IMR-90 (cell line): ENCODE measurements around the gene ATP1B3. TPM values are rescaled to one million over a fixed set of nuclear protein-coding genes. Genes with fewer than 3 reads are reported as not detected.

ENCODE experiments used
- ATAC-seq: fragments of 200-7000 bp; cut with Tn5 transposase; 2 replicates; pipeline ENCODE4 v1.9.1; 2020; ENCODE audit warnings: low read depth, mild to moderate bottlenecking, moderate library complexity
- BruUV-seq: library from RNA; stranded (reverse); fragments of 400-500 nt; replicated peaks from 2 replicates; lab custom pipeline; 2021; lab: Mats Ljungman, UMichigan
- CTCF ChIA-PET: fragments of 300-600 bp; formaldehyde crosslinking; extraction: SDS; loops from one replicate; lab custom pipeline; 2021; ENCODE audit warnings: antibody characterized with exemption; lab: Yijun Ruan, JAX
- POLR2A ChIA-PET: fragments of 300-600 bp; sonication (Branson Sonifier 250); formaldehyde crosslinking; loops from one replicate; lab custom pipeline; 2022; ENCODE audit warnings: antibody characterized with exemption; ENCODE audit not compliant: unreplicated experiment; lab: Charles Lee
- DNase-seq: peaks from one replicate; pipeline ENCODE4 v3.0.0; 2013
- H2AFZ ChIP-seq: replicated peaks from 2 replicates; pipeline ENCODE3; 2013; ENCODE audit warnings: low read length, mild to moderate bottlenecking; ENCODE audit not compliant: poor library complexity
- H2AK5ac ChIP-seq: 2 replicates; pipeline ENCODE4 v1.6.1; 2013; ENCODE audit warnings: low read depth, low read length, inconsistent platforms
- H2AK9ac ChIP-seq: replicated peaks from 2 replicates; pipeline ENCODE3; 2013; ENCODE audit warnings: mild to moderate bottlenecking, low read depth, low read length, moderate library complexity; ENCODE audit not compliant: poor library complexity
- H2BK120ac ChIP-seq: 2 replicates; pipeline ENCODE4 v1.6.1; 2013; ENCODE audit warnings: low read depth, low read length, inconsistent platforms
- H2BK15ac ChIP-seq: 3 replicates; pipeline ENCODE4 v1.6.1; 2013; ENCODE audit warnings: low read depth, low read length, inconsistent platforms
- H2BK20ac ChIP-seq: 2 replicates; pipeline ENCODE4 v1.6.1; 2013; ENCODE audit warnings: low read depth, mild to moderate bottlenecking, inconsistent platforms, low read length, moderate library complexity
- H2BK5ac ChIP-seq: 2 replicates; pipeline ENCODE4 v1.6.1; 2013; ENCODE audit warnings: mild to moderate bottlenecking, low read depth, low read length, inconsistent platforms; ENCODE audit not compliant: poor library complexity, severe bottlenecking
- H3K14ac ChIP-seq: replicated peaks from 2 replicates; pipeline ENCODE4 v1.6.1; 2013; ENCODE audit warnings: low read depth, low read length, inconsistent platforms
- H3K18ac ChIP-seq: 2 replicates; pipeline ENCODE4 v1.6.1; 2013; ENCODE audit warnings: low read depth, low read length, control low read depth
- H3K23ac ChIP-seq: 2 replicates; pipeline ENCODE4 v1.6.1; 2013; ENCODE audit warnings: low read depth, low read length, inconsistent platforms
- H3K27ac ChIP-seq: 2 replicates; pipeline ENCODE4 v1.5.1; 2013; ENCODE audit warnings: mild to moderate bottlenecking, control low read depth, low read length; ENCODE audit not compliant: insufficient read depth
- H3K27me3 ChIP-seq: 2 replicates; pipeline ENCODE4 v1.6.1; 2013; ENCODE audit warnings: low read length; ENCODE audit not compliant: control insufficient read depth, insufficient read depth
- H3K36me3 ChIP-seq: 2 replicates; pipeline ENCODE4 v1.6.1; 2013; ENCODE audit warnings: low read length, mixed read lengths; ENCODE audit not compliant: control insufficient read depth, insufficient read depth
- H3K4ac ChIP-seq: 2 replicates; pipeline ENCODE4 v1.6.1; 2013; ENCODE audit warnings: low read depth, low read length, inconsistent platforms
- H3K4me1 ChIP-seq: 2 replicates; pipeline ENCODE4 v1.6.1; 2013; ENCODE audit warnings: low read length, mixed read lengths; ENCODE audit not compliant: control insufficient read depth, insufficient read depth
- H3K4me2 ChIP-seq: 2 replicates; pipeline ENCODE4 v1.6.1; 2013; ENCODE audit warnings: low read depth, mild to moderate bottlenecking, control low read depth, low read length, moderate library complexity
- H3K4me3 ChIP-seq: 2 replicates; pipeline ENCODE4 v1.5.1; 2013; ENCODE audit warnings: low read depth, mild to moderate bottlenecking, control low read depth, low read length, moderate library complexity; ENCODE audit not compliant: insufficient read depth
- H3K56ac ChIP-seq: 2 replicates; pipeline ENCODE4 v1.6.1; 2013; ENCODE audit warnings: low read length, inconsistent platforms; ENCODE audit not compliant: insufficient read depth; ENCODE audit errors: extremely low read depth
- H3K79me1 ChIP-seq, 2 experiments: 2 replicates each; pipeline ENCODE4 v1.6.1; 2013; ENCODE audit warnings: low read length in 2 of 2, inconsistent platforms in 1 of 2, low read depth in 1 of 2
- H3K9ac ChIP-seq: 2 replicates; pipeline ENCODE4 v1.6.1; 2013; ENCODE audit warnings: low read depth, low read length, control low read depth
- H3K9me1 ChIP-seq: 2 replicates; pipeline ENCODE4 v1.6.1; 2013; ENCODE audit warnings: low read length, inconsistent platforms; ENCODE audit not compliant: insufficient read depth
- H3K9me3 ChIP-seq: 2 replicates; pipeline ENCODE4 v1.6.1; 2013; ENCODE audit warnings: low read length; ENCODE audit not compliant: control insufficient read depth, insufficient read depth
- H4K20me1 ChIP-seq: 2 replicates; pipeline ENCODE4 v1.6.1; 2013; ENCODE audit warnings: low read length, inconsistent platforms; ENCODE audit not compliant: insufficient read depth
- H4K5ac ChIP-seq: 2 replicates; pipeline ENCODE4 v1.6.1; 2013; ENCODE audit warnings: mild to moderate bottlenecking, low read depth, low read length, control low read depth
- H4K8ac ChIP-seq, 2 experiments: 2 replicates each; pipeline ENCODE4 v1.6.1; 2013; ENCODE audit warnings: low read depth in 2 of 2, low read length in 2 of 2, control low read depth in 1 of 2, inconsistent platforms in 1 of 2
- H4K91ac ChIP-seq: 2 replicates; pipeline ENCODE4 v1.6.1; 2013; ENCODE audit warnings: low read depth, low read length, inconsistent platforms; ENCODE audit not compliant: insufficient read depth
- BHLHE40 ChIP-seq: fragments of 150-350 bp; IDR thresholded peaks from 2 replicates; pipeline ENCODE4 v1.6.1; 2016; ENCODE audit warnings: mild to moderate bottlenecking, low read depth, low read length
- CEBPB ChIP-seq: IDR thresholded peaks from 2 replicates; pipeline ENCODE4 v1.6.1; 2012; ENCODE audit warnings: low read depth, low read length, improper control_type of control experiment
- CHD1 ChIP-seq: IDR thresholded peaks from 2 replicates; pipeline ENCODE4 v1.6.1; 2012; ENCODE audit warnings: low read depth, low read length, improper control_type of control experiment
- CTCF ChIP-seq: conservative IDR thresholded peaks from 2 replicates; pipeline ENCODE4 v1.5.1; 2012; ENCODE audit warnings: mild to moderate bottlenecking, low read depth, low read length, improper control_type of control experiment
- FOS ChIP-seq: fragments of 150-350 bp; IDR thresholded peaks from 2 replicates; pipeline ENCODE4 v1.6.1; 2016; ENCODE audit warnings: low read depth, low read length
- MAFK ChIP-seq: IDR thresholded peaks from 2 replicates; pipeline ENCODE4 v1.6.1; 2012; ENCODE audit warnings: low read depth, low read length, improper control_type of control experiment
- MXI1 ChIP-seq: IDR thresholded peaks from 2 replicates; pipeline ENCODE4 v1.6.1; 2012; ENCODE audit warnings: low read depth, mild to moderate bottlenecking, low read length, moderate library complexity, borderline replicate concordance
- NFE2L2 ChIP-seq: fragments of 150-350 bp; IDR thresholded peaks from 2 replicates; pipeline ENCODE4 v1.6.1; 2016; ENCODE audit warnings: low read depth, mild to moderate bottlenecking, low read length
- POLR2A ChIP-seq: IDR thresholded peaks from 2 replicates; pipeline ENCODE4 v1.6.1; 2012; ENCODE audit warnings: mild to moderate bottlenecking, low read depth, low read length
- RAD21 ChIP-seq: IDR thresholded peaks from 2 replicates; pipeline ENCODE4 v1.6.1; 2012; ENCODE audit warnings: low read length, improper control_type of control experiment
- RCOR1 ChIP-seq: IDR thresholded peaks from 2 replicates; pipeline ENCODE4 v1.6.1; 2012; ENCODE audit warnings: mild to moderate bottlenecking, low read length, improper control_type of control experiment; ENCODE audit not compliant: insufficient replicate concordance
- RFX5 ChIP-seq: IDR thresholded peaks from 2 replicates; pipeline ENCODE4 v1.8.0; 2012; ENCODE audit warnings: low read depth, mild to moderate bottlenecking, low read length, moderate library complexity
- SMC3 ChIP-seq: fragments of 150-350 bp; IDR thresholded peaks from 2 replicates; pipeline ENCODE4 v1.6.1; 2016; ENCODE audit warnings: low read depth, mild to moderate bottlenecking, antibody characterized with exemption, low read length, moderate library complexity
- WGBS, 2 experiments: methylation state at CpG; one replicate each; pipeline versions ENCODE4 v1.1.5 to v1.1.7; 2013; ENCODE audit warnings: missing lambda C conversion rate in 2 of 2; ENCODE audit not compliant: insufficient read length in 1 of 2; ENCODE audit errors: extremely low coverage in 2 of 2; 5-methylcytosine and 5-hydroxymethylcytosine counted together
- dilution Hi-C: fragments of 300-500 bp; cut with HindIII; formaldehyde crosslinking; loops from one replicate; pipeline ENCODE4 v1.14.3; 2018; ENCODE audit warnings: low sequenced_read_pairs; ENCODE audit not compliant: unreplicated experiment
- in situ Hi-C: fragments of 300-500 bp; cut with MboI; formaldehyde crosslinking; loops from 3 replicates; pipeline ENCODE4 v1.14.3; 2019; ENCODE audit warnings: low sequenced_read_pairs, inconsistent platforms, mixed read lengths
- intact Hi-C: fragments of 100-400 bp; cut with micrococcal nuclease; formaldehyde crosslinking; loops from 2 replicates; pipeline ENCODE4 v1.10.0; 2022
- polyA plus RNA-seq, 3 experiments: library from polyadenylated mRNA; depleted of rRNA; stranded (reverse); fragments of >200 nt; gene quantifications; 2 replicates each; pipeline ENCODE4 v1.2.3, GENCODE V29; 2012; ENCODE audit warnings: low replicate concordance in 1 of 3
- total RNA-seq: library from RNA; depleted of rRNA; stranded (reverse); fragments of >200 nt; gene quantifications from 2 replicates; pipeline ENCODE4 v1.2.3, GENCODE V29; 2012
- TF ChIP-seq, protein P1 (sequence below): fragments of 150-350 bp; IDR thresholded peaks from 2 replicates; pipeline ENCODE4 v1.6.1; 2016; ENCODE audit warnings: low read depth, mild to moderate bottlenecking, low read length, moderate library complexity, borderline replicate concordance
- TF ChIP-seq, protein P2 (sequence below): fragments of 150-350 bp; IDR thresholded peaks from 2 replicates; pipeline ENCODE4 v1.6.1; 2017; ENCODE audit warnings: mild to moderate bottlenecking, antibody characterized with exemption, low read length, low read depth

Gene ATP1B3
- total and polyA plus RNA-seq, 2 of the 4 experiments (the other 2 are of a cell fraction), result 64.3 to 126 TPM

DNA sequence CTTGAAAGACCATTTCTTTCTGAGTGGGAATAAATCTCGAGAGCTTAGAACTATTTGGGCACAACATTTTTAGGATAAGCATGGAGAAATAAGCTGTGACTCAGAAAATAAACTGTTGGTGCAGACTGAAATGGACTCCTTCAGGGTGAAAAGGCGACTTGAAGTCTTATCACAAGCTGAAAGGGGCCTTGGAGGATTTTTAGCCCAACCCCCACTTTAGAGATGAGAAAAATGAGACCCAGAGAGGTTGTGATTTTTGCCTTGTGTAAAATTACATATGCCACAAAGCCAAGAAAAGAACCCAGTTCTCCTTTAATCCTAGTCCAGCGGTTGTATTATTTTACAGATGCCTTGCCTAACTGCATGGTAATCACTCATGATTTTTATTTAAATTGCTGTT is 1.5 kb downstream of the ATP1B3 start:
- intact Hi-C loops, result loop anchor here (2.0 to 5.0 kb wide), 2 partner anchors 119 to 213 kb away; no protein-coding TSS in a partner anchor
- Histone ChIP-seq H3K4ac (no peak overlapping the region), H4K5ac (no peak overlapping the region), H2AK5ac (no peak overlapping the region), H3K9ac (peak overlapping the region; percentile 36; the same call in 1 of the 2 replicates), H2BK5ac (peak overlapping the region; percentile 1), H4K8ac (no peak overlapping the region), H4K20me1 (peaks cover 11% of the 10 kb centered on the region; the same call in 1 of the 2 replicates), H3K79me1 (peaks cover under 1 to 18% of the 10 kb centered on the region in 2 experiments; a peak in 3 of 4 replicates), H3K14ac (no peak overlapping the region), H3K4me2 (peak overlapping the region; percentile 82), H3K27me3 (no peaks in the 10 kb centered on the region), H2AK9ac (no peak overlapping the region), H3K36me3 (peaks cover 2% of the 10 kb centered on the region; the same call in 1 of the 2 replicates), H2BK15ac (no peak overlapping the region), H3K4me3 (peak overlapping the region; percentile 96; the same call in 1 of the 2 replicates), H3K4me1 (peaks cover 4% of the 10 kb centered on the region), H2BK120ac (no peak overlapping the region), H2BK20ac (no peak overlapping the region), H3K9me3 (no peaks in the 10 kb centered on the region), H3K9me1 (peaks cover 5% of the 10 kb centered on the region), H3K23ac (no peak overlapping the region), H3K18ac (peak overlapping the region; percentile 32; the same call in 1 of the 2 replicates), H3K56ac (no peak overlapping the region), H2AFZ (no peak overlapping the region), H4K91ac (no peak overlapping the region), H3K27ac (no peak overlapping the region; the same call in 1 of the 2 replicates)
- CTCF ChIA-PET, result interaction anchor here (0.6 to 1.1 kb wide), 4 partner anchors 125 to 210 kb away, joined by 3 read pairs; no protein-coding TSS in a partner anchor
- 0% methylated on average over 1 of the region's 3 CpGs; no CpG with 5 or more reads in 1 of the 2 experiments for WGBS, 2 experiments
- DNase-seq (peak; percentile 59), ATAC-seq (no peak)
- dilution Hi-C loops, result no loop called here
- in situ Hi-C loops, result loop anchor here (25.0 kb wide), 1 partner anchor 541 kb away; no protein-coding TSS in a partner anchor
- TSS peak; percentile 55 for BruUV-seq
- POLR2A ChIA-PET, result interaction anchor here (0.6 kb wide), 1 partner anchor 218 kb away, joined by 7 read pairs; no protein-coding TSS in a partner anchor
- no peak for TF ChIP-seq RAD21
- no peak for TF ChIP-seq RFX5
- no peak for TF ChIP-seq NFE2L2
- TF ChIP-seq SMC3, result no peak
- TF ChIP-seq RCOR1, result no peak
- TF ChIP-seq CTCF, result no peak
- TF ChIP-seq BHLHE40, result no peak
- TF ChIP-seq CEBPB, result no peak
- TF ChIP-seq FOS, result peak; percentile 20; the same call in 1 of the 2 replicates
- no peak for TF ChIP-seq MAFK
- TF ChIP-seq, protein P1, sequence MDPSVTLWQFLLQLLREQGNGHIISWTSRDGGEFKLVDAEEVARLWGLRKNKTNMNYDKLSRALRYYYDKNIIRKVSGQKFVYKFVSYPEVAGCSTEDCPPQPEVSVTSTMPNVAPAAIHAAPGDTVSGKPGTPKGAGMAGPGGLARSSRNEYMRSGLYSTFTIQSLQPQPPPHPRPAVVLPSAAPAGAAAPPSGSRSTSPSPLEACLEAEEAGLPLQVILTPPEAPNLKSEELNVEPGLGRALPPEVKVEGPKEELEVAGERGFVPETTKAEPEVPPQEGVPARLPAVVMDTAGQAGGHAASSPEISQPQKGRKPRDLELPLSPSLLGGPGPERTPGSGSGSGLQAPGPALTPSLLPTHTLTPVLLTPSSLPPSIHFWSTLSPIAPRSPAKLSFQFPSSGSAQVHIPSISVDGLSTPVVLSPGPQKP, result no peak
- TF ChIP-seq CHD1, result 0 out of 2 replicates have a peak, but pooled peaks have one; percentile 54
- TF ChIP-seq POLR2A, result peak; percentile 38; the same call in 1 of the 2 replicates
- TF ChIP-seq, protein P2, sequence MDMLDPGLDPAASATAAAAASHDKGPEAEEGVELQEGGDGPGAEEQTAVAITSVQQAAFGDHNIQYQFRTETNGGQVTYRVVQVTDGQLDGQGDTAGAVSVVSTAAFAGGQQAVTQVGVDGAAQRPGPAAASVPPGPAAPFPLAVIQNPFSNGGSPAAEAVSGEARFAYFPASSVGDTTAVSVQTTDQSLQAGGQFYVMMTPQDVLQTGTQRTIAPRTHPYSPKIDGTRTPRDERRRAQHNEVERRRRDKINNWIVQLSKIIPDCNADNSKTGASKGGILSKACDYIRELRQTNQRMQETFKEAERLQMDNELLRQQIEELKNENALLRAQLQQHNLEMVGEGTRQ, result no peak
- TF ChIP-seq MXI1, result no peak
